ENCODE measurements around the gene MNT.
"Not testable (repeated sequence)": the region's sequence is repeated elsewhere in the genome, so short reads cannot be mapped to it uniquely, and the experiment has no call there.

Gene MNT

GRCh38 chr17:2400877-2401425, at the start of gene MNT:
Gene MNT, minus strand, starts transcription at chr17:2401060. Its CDS starts 348 bp downstream, at chr17:2400712.
- DNase-seq = peak; percentile 92

GRCh38 chr17:2450016-2450650, 49.3 kb upstream of the MNT start:
- no peak for DNase-seq

- no peak for DNase-seq
Observed at GRCh38 chr17:2449486-2449885, 48.6 kb upstream of the MNT start.

GRCh38 chr17:2447479-2447878, 46.6 kb upstream of the MNT start:
- not testable (repeated sequence) for DNase-seq

GRCh38 chr17:2445638-2446037, 44.8 kb upstream of the MNT start:
- no peak for DNase-seq

GRCh38 chr17:2444382-2444781, 43.5 kb upstream of the MNT start:
- no peak for DNase-seq

- no peak for DNase-seq
Observed at GRCh38 chr17:2442166-2442565, 41.3 kb upstream of the MNT start.

- DNase-seq = no peak
Observed at GRCh38 chr17:2440930-2441329, 40.1 kb upstream of the MNT start.

GRCh38 chr17:2439997-2440396, 39.1 kb upstream of the MNT start:
- DNase-seq = not testable (repeated sequence)

- DNase-seq = no peak
Observed at GRCh38 chr17:2438823-2439222, 38.0 kb upstream of the MNT start.

GRCh38 chr17:2436316-2436905, 35.6 kb upstream of the MNT start:
- DNase-seq = no peak

GRCh38 chr17:2435862-2436261, 35.0 kb upstream of the MNT start:
- DNase-seq = no peak

GRCh38 chr17:2435181-2435741, 34.4 kb upstream of the MNT start:
- DNase-seq = no peak

- DNase-seq = no peak
Observed at GRCh38 chr17:2433696-2434095, 32.8 kb upstream of the MNT start.

GRCh38 chr17:2427910-2428309, 27.1 kb upstream of the MNT start:
- no peak for DNase-seq

GRCh38 chr17:2427215-2427614, 26.4 kb upstream of the MNT start:
- no peak for DNase-seq

- DNase-seq = no peak
Observed at GRCh38 chr17:2423271-2423670, 22.4 kb upstream of the MNT start.

GRCh38 chr17:2421315-2422147, 20.7 kb upstream of the MNT start:
- DNase-seq = no peak

- DNase-seq = no peak
Observed at GRCh38 chr17:2420176-2420575, 19.3 kb upstream of the MNT start.

- DNase-seq = no peak
Observed at GRCh38 chr17:2419486-2419885, 18.6 kb upstream of the MNT start.

GRCh38 chr17:2418572-2418971, 17.7 kb upstream of the MNT start:
- DNase-seq = no peak

- DNase-seq = peak; percentile 84
Observed at GRCh38 chr17:2416010-2416734, 15.3 kb upstream of the MNT start.

GRCh38 chr17:2415081-2415480, 14.2 kb upstream of the MNT start:
- DNase-seq = no peak
